ENCODE measurements around the gene PLA1A.
A peak's percentile ranks its signal among the peaks of the same experiment; 100 is the strongest.

The PLA1A gene

GRCh38 chr3:119595639-119596334 lies 1.9 kb upstream of the PLA1A start:
- no peak for TF ChIP-seq CTCF (conservative IDR thresholded peaks at IDR 0.05; ENCODE audit: control insufficient read depth, insufficient read depth, low read depth, low read length)
- no peak overlapping the region for H3K4me3 ChIP-seq (ENCODE audit: control insufficient read depth, low read depth, low read length)

GRCh38 chr3:119596398-119596797 lies 1.3 kb upstream of the PLA1A start:
- no peak overlapping the region for H3K4me3 ChIP-seq (ENCODE audit: control insufficient read depth, low read depth, low read length)
- TF ChIP-seq CTCF (conservative IDR thresholded peaks at IDR 0.05; ENCODE audit: control insufficient read depth, insufficient read depth, low read depth, low read length): no peak
- no peak for DNase-seq (ENCODE audit: low read depth)

More at GRCh38 chr3:119595639-119596334, 1.9 kb upstream of the PLA1A start:
- DNase-seq (ENCODE audit: low read depth): peak; percentile 19

GRCh38 chr3:119598410-119599098 lies 869 bp downstream of the PLA1A start:
- H3K4me3 ChIP-seq (ENCODE audit: control insufficient read depth, low read depth, low read length): no peak overlapping the region
- no peak for DNase-seq (ENCODE audit: low read depth)
- TF ChIP-seq CTCF (conservative IDR thresholded peaks at IDR 0.05; ENCODE audit: control insufficient read depth, insufficient read depth, low read depth, low read length): no peak

GRCh38 chr3:119599558-119600174 lies 2.0 kb downstream of the PLA1A start:
- no peak for DNase-seq (ENCODE audit: low read depth)
- no peak overlapping the region for H3K4me3 ChIP-seq (ENCODE audit: control insufficient read depth, low read depth, low read length)
- no peak for TF ChIP-seq CTCF (conservative IDR thresholded peaks at IDR 0.05; ENCODE audit: control insufficient read depth, insufficient read depth, low read depth, low read length)

GRCh38 chr3:119600732-119601131 lies 3.0 kb downstream of the PLA1A start:
- TF ChIP-seq CTCF (conservative IDR thresholded peaks at IDR 0.05; ENCODE audit: control insufficient read depth, insufficient read depth, low read depth, low read length): peak; percentile 41
- no peak for DNase-seq (ENCODE audit: low read depth)
- H3K4me3 ChIP-seq (ENCODE audit: control insufficient read depth, low read depth, low read length): no peak overlapping the region

GRCh38 chr3:119601154-119601553 lies 3.5 kb downstream of the PLA1A start:
- TF ChIP-seq CTCF (conservative IDR thresholded peaks at IDR 0.05; ENCODE audit: control insufficient read depth, insufficient read depth, low read depth, low read length): no peak
- H3K4me3 ChIP-seq (ENCODE audit: control insufficient read depth, low read depth, low read length): no peak overlapping the region
- DNase-seq (ENCODE audit: low read depth): no peak
